ENCODE data around the gene STARD8.

DNA sequence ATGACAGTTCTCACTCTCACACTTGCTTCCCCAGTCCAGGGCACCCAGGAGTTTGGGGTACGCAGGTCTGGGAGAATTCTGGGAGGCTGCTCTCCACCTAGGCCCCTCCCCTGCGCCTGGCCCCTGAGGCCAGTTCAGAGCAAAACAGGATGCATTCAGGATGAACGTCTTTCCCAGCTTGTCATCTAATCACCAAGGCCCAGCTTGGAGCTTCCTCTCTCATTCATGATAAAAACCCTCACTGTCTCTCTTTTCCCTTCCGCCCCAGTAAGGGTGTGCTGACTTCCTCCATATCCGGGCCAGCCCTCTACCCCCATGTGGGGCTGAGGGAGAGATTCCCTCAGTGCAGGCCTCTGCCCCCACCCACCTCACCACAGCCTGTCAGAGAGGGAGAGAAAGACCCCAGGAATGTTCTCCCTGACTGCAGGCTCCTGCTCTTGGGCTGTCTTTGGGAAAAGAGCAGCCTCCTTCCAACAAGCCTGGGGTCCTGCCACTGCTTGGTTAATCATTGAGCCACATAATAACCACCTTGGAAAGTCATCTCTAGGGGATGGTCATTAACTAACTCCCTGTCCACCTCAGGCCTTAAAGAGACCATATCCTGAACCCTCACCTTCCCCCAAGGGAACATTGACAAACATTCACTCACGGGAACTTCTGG is 50.1 kb downstream of the STARD8 start:
- TF ChIP-seq POLR2AphosphoS5 (IDR thresholded peaks at IDR 0.05; ENCODE audit: borderline replicate concordance, low read depth, low read length) (no peak), EZH2 (IDR thresholded peaks at IDR 0.05) (no peak)
